ENCODE measurements around the gene KLHL36.

GRCh38 chr16:84608282-84608681 is 40.0 kb upstream of the KLHL36 start:
- no peak for TF ChIP-seq CTCF (IDR thresholded peaks at IDR 0.05; ENCODE audit: low read depth, low read length, missing input control)
- TF ChIP-seq GABPA (IDR thresholded peaks at IDR 0.05 in 1 of 2, conservative IDR thresholded peaks at IDR 0.05 in 1 of 2), result no peak
- TF ChIP-seq RAD21 (IDR thresholded peaks at IDR 0.05), result no peak

Measured in liver (tissue), 3 donors.